Endodermal cell (in vitro differentiated cells): ENCODE results near the gene STMN3. TPM values are rescaled to one million over a fixed set of nuclear protein-coding genes. Genes with fewer than 3 reads are reported as not detected.

Experiments used
- DNase-seq: peaks from one replicate; pipeline ENCODE4 v3.0.0-alpha.2; 2017
- H3K27ac ChIP-seq: 2 replicates; pipeline ENCODE4 v1.5.1; 2013; ENCODE audit warnings: mild to moderate bottlenecking, low read depth, low read length, moderate library complexity
- H3K27me3 ChIP-seq: 2 replicates; pipeline ENCODE4 v1.6.1; 2013; ENCODE audit warnings: mild to moderate bottlenecking, low read length, moderate library complexity; ENCODE audit not compliant: insufficient read depth, control insufficient read depth, poor library complexity, severe bottlenecking
- H3K36me3 ChIP-seq: 2 replicates; pipeline ENCODE4 v1.7.0; 2013; ENCODE audit warnings: mild to moderate bottlenecking, low read length, moderate library complexity; ENCODE audit not compliant: control insufficient read depth, insufficient read depth
- H3K4me1 ChIP-seq: one replicate; pipeline ENCODE4 v1.7.0; 2013; ENCODE audit warnings: low read length; ENCODE audit not compliant: control insufficient read depth, insufficient read depth
- H3K4me3 ChIP-seq: 2 replicates; pipeline ENCODE4 v1.5.1; 2013; ENCODE audit warnings: mild to moderate bottlenecking, low read length, moderate library complexity
- H3K9ac ChIP-seq: 2 replicates; pipeline ENCODE4 v1.6.1; 2013; ENCODE audit warnings: mild to moderate bottlenecking, low read length, moderate library complexity; ENCODE audit not compliant: poor library complexity, severe bottlenecking; ENCODE audit errors: extremely low read depth
- H3K9me3 ChIP-seq: 2 replicates; pipeline ENCODE4 v1.6.1; 2013; ENCODE audit warnings: mild to moderate bottlenecking, low read length, moderate library complexity; ENCODE audit not compliant: control insufficient read depth
- H3K27ac Mint-ChIP-seq: 2 replicates; pipeline ENCODE4 v1.8.0; 2020; ENCODE audit warnings: mixed read lengths
- H3K27me3 Mint-ChIP-seq: 2 replicates; pipeline ENCODE4 v1.8.0; 2021; ENCODE audit warnings: mild to moderate bottlenecking, mixed read lengths; ENCODE audit not compliant: insufficient read depth
- H3K36me3 Mint-ChIP-seq: 2 replicates; pipeline ENCODE4 v1.8.0; 2020; ENCODE audit warnings: low read depth, mixed read lengths
- H3K4me1 Mint-ChIP-seq: 2 replicates; pipeline ENCODE4 v1.8.0; 2020; ENCODE audit warnings: mixed read lengths
- H3K4me3 Mint-ChIP-seq: 2 replicates; pipeline ENCODE4 v1.8.0; 2020; ENCODE audit warnings: mild to moderate bottlenecking, moderate library complexity, mixed read lengths
- H3K9me3 Mint-ChIP-seq: 2 replicates; pipeline ENCODE4 v1.8.0; 2020; ENCODE audit warnings: mild to moderate bottlenecking, mixed read lengths
- CTCF ChIP-seq: fragments of 200-600 bp; sonication (generic); conservative IDR thresholded peaks from 2 replicates; pipeline ENCODE4 v1.5.0; 2021; ENCODE audit warnings: antibody characterized with exemption, mild to moderate bottlenecking
- WGBS, 2 experiments: methylation state at CpG; one replicate each; pipeline versions ENCODE4 v1.1.5 to v1.1.7; 2013; ENCODE audit warnings: missing lambda C conversion rate in 2 of 2, mixed read lengths in 1 of 2; ENCODE audit not compliant: insufficient coverage in 1 of 2, insufficient read length in 1 of 2; 5-methylcytosine and 5-hydroxymethylcytosine counted together
- total RNA-seq, 2 donors: library from RNA; stranded (reverse); fragmentation: NEBNext Ultra II Directional in 1 of 2; extraction: Animal tissue kit (Norgen Biotek cat#: 25700) in 1 of 2; gene quantifications; 2 replicates in 1 of 2; 3 replicates in 1 of 2; pipeline ENCODE4 v1.2.1, GENCODE V29; 2021

STMN3 gene
- total RNA-seq, 2 donors from 2014 or later = 6.7 to 18.3 TPM

GRCh38 chr20:63699466-63700198 lies 46.4 kb upstream of the STMN3 start:
- H3K4me1 ChIP-seq = no peaks in the 10 kb centered on the region
- H3K36me3 Mint-ChIP-seq = peaks cover 5% of the 10 kb centered on the region
- no peak for TF ChIP-seq CTCF
- H3K4me3 ChIP-seq = no peak overlapping the region
- H3K4me3 Mint-ChIP-seq = no peak overlapping the region
- peak; percentile 50 for DNase-seq
- H3K36me3 ChIP-seq = peaks cover 4% of the 10 kb centered on the region
- no peaks in the 10 kb centered on the region for H3K9me3 Mint-ChIP-seq
- 89% methylated on average over 19 to 24 of the region's 24 CpGs for WGBS, 2 experiments
- H3K27me3 Mint-ChIP-seq = no peaks in the 10 kb centered on the region
- no peak overlapping the region for H3K27ac Mint-ChIP-seq
- no peaks in the 10 kb centered on the region for H3K4me1 Mint-ChIP-seq
- H3K27me3 ChIP-seq = no peaks in the 10 kb centered on the region
- no peaks in the 10 kb centered on the region for H3K9me3 ChIP-seq
- H3K27ac ChIP-seq = peak overlapping the region; percentile 22
- H3K9ac ChIP-seq = no peak overlapping the region

GRCh38 chr20:63698739-63699465 lies 45.7 kb upstream of the STMN3 start:
- H3K9ac ChIP-seq = no peak overlapping the region
- no peaks in the 10 kb centered on the region for H3K36me3 ChIP-seq
- no peak overlapping the region for H3K4me3 ChIP-seq
- H3K9me3 ChIP-seq = no peaks in the 10 kb centered on the region
- H3K4me1 ChIP-seq = no peaks in the 10 kb centered on the region
- H3K36me3 Mint-ChIP-seq = peaks cover 3% of the 10 kb centered on the region
- no peak overlapping the region for H3K27ac Mint-ChIP-seq
- 73 to 86% methylated on average over 7 to 19 of the region's 19 CpGs for WGBS, 2 experiments
- no peaks in the 10 kb centered on the region for H3K27me3 Mint-ChIP-seq
- no peaks in the 10 kb centered on the region for H3K4me1 Mint-ChIP-seq
- DNase-seq = peak; percentile 71
- no peak overlapping the region for H3K4me3 Mint-ChIP-seq
- no peaks in the 10 kb centered on the region for H3K27me3 ChIP-seq
- peak overlapping the region; percentile 38 for H3K27ac ChIP-seq
- H3K9me3 Mint-ChIP-seq = no peaks in the 10 kb centered on the region
- TF ChIP-seq CTCF = no peak

DNA sequence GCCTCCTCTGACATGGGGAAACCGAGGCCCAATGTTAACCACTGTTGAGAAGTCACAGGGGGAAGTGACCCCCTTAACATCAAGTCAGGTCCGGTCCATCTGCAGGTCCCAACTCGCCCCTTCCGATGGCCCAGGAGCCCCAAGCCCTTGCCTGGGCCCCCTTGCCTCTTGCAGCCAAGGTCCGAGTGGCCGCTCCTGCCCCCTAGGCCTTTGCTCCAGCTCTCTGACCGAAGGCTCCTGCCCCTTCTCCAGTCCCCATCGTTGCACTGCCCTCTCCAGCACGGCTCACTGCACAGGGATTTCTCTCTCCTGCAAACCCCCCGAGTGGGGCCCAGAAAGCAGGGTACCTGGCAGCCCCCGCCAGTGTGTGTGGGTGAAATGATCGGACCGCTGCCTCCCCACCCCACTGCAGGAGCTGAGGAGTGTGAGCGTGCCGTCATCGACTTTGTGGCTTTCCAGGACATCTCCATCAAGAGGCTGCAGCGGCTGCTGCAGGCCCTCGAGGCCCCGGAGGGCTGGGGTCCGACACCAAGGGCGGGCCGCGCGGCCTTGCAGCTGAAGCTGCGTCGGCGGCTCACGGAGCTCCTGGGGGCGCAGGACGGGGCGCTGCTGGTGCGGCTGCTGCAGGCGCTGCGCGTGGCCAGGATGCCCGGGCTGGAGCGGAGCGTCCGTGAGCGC lies 44.8 kb upstream of the STMN3 start:
- Mint-ChIP-seq H3K27ac (no peak overlapping the region), H3K4me1 (no peaks in the 10 kb centered on the region), H3K36me3 (peaks cover 6% of the 10 kb centered on the region), H3K27me3 (no peaks in the 10 kb centered on the region), H3K4me3 (no peak overlapping the region), H3K9me3 (peaks cover 2% of the 10 kb centered on the region)
- H3K4me3 ChIP-seq = no peak overlapping the region
- H3K27ac ChIP-seq = no peak overlapping the region
- DNase-seq = peak; percentile 52
- no peaks in the 10 kb centered on the region for H3K36me3 ChIP-seq
- WGBS, 2 experiments = 90 to 95% methylated on average over 28 to 40 of the region's 40 CpGs
- no peak overlapping the region for H3K9ac ChIP-seq
- H3K27me3 ChIP-seq = no peaks in the 10 kb centered on the region
- H3K9me3 ChIP-seq = no peaks in the 10 kb centered on the region
- TF ChIP-seq CTCF = no peak
- H3K4me1 ChIP-seq = no peaks in the 10 kb centered on the region
